Left lung (tissue), 10 donors: Measurements from ENCODE around the gene FMN1. TPM values are rescaled to one million over a fixed set of nuclear protein-coding genes. Genes with fewer than 3 reads are reported as not detected.
A peak's percentile ranks its signal among the peaks of the same experiment; 100 is the strongest.

Experiments used
- ATAC-seq: fragments of 200-7000 bp; cut with Tn5 transposase; one replicate; pipeline ENCODE4 v1.9.1; 2020; ENCODE audit warnings: moderate library complexity
- DNase-seq, 4 donors: peaks; one replicate each; pipeline ENCODE4 v3.0.0-alpha.2; 2013 to 2020
- H3K27ac ChIP-seq, 2 donors: fragments of 200-600 bp; sonication (generic) in 1 of 2; one replicate each; pipeline versions ENCODE4 v1.5.0 to v1.8.0; 2020 to 2021
- H3K27me3 ChIP-seq, 2 donors: fragments of 200-600 bp; sonication (generic) in 1 of 2; one replicate each; pipeline versions ENCODE4 v1.5.0 to v1.8.0; 2020 to 2021
- H3K36me3 ChIP-seq, 2 donors: fragments of 200-600 bp; sonication (generic) in 1 of 2; one replicate each; pipeline versions ENCODE4 v1.5.0 to v1.8.0; 2020 to 2021
- H3K4me1 ChIP-seq, 2 donors: fragments of 200-600 bp; one replicate each; pipeline ENCODE4 v1.8.0; 2021
- H3K4me3 ChIP-seq, 2 donors: fragments of 200-600 bp; sonication (generic) in 1 of 2; one replicate each; pipeline versions ENCODE4 v1.5.0 to v1.8.0; 2020 to 2021; ENCODE audit warnings: mild to moderate bottlenecking in 1 of 2
- H3K9me3 ChIP-seq, 2 donors: fragments of 200-600 bp; sonication (generic) in 1 of 2; one replicate each; pipeline versions ENCODE4 v1.5.0 to v1.8.0; 2020 to 2021
- CTCF ChIP-seq, 2 donors: fragments of 200-600 bp; sonication (generic) in 1 of 2; IDR thresholded peaks; one replicate each; pipeline versions ENCODE4 v1.5.0 to v1.8.0; 2021; ENCODE audit warnings: antibody characterized with exemption in 2 of 2
- intact Hi-C, 2 donors: fragments of 100-400 bp; cut with DNase I; formaldehyde crosslinking; loops; one replicate each; pipeline versions ENCODE4 v1.11.2 to v1.14.2; 2022
- polyA plus RNA-seq, 6 donors: library from polyadenylated mRNA; unstranded; fragments of 120-200 nt; gene quantifications; one replicate each; pipeline ENCODE4 v1.2.1, GENCODE V29; 2013; ENCODE audit not compliant: insufficient read length in 6 of 6
- total RNA-seq, 2 donors: library from RNA; stranded (reverse); fragmentation: NEBNext Ultra II Directional; extraction: Animal tissue kit (Norgen Biotek cat#: 25700); gene quantifications; one replicate each; pipeline ENCODE4 v1.2.1, GENCODE V29; 2021
- donor health status: DM: no; HTN: yes; CAD: no.
- donor health status: DM: no; HTN: no; CAD: no.

Gene FMN1
- total and polyA plus RNA-seq, 8 donors, result 4.6 to 45.2 (median 8.4) TPM

GRCh38 chr15:33146051-33146450, 48.5 kb downstream of the FMN1 start:
- TF ChIP-seq CTCF (IDR thresholded peaks at IDR 0.05), result no peak
- no peaks in the 10 kb centered on the region for H3K36me3 ChIP-seq
- DNase-seq (peak in 1 of 4 donors; percentile 29), ATAC-seq (peak; percentile 66)
- H3K27ac ChIP-seq, result peak overlapping the region; percentile 54 to 66
- peaks cover 3 to 48% of the 10 kb centered on the region in 2 donors for H3K4me1 ChIP-seq
- H3K27me3 ChIP-seq, result peaks cover 0 to 7% of the 10 kb centered on the region in 2 donors
- no peaks in the 10 kb centered on the region for H3K9me3 ChIP-seq
- intact Hi-C loops, result no loop called here
- H3K4me3 ChIP-seq, result no peak overlapping the region

- Histone ChIP-seq H3K4me1 (peaks cover 3 to 42% of the 10 kb centered on the region in 2 donors), H3K27me3 (peaks cover 0 to 7% of the 10 kb centered on the region in 2 donors), H3K36me3 (no peaks in the 10 kb centered on the region), H3K9me3 (no peaks in the 10 kb centered on the region), H3K4me3 (no peak overlapping the region), H3K27ac (peak overlapping the region; percentile 54 to 66)
- intact Hi-C loops, result no loop called here
- ATAC-seq, result peak; percentile 82
- no peak for DNase-seq
- TF ChIP-seq CTCF (IDR thresholded peaks at IDR 0.05), result no peak
Measured at GRCh38 chr15:33145447-33145846, 49.1 kb downstream of the FMN1 start.

- no peak for TF ChIP-seq CTCF (IDR thresholded peaks at IDR 0.05)
- peaks cover 3 to 26% of the 10 kb centered on the region in 2 donors for H3K4me1 ChIP-seq
- DNase-seq, result no peak
- H3K4me3 ChIP-seq, result no peak overlapping the region
- intact Hi-C loops, result no loop called here
- no peak for ATAC-seq
- no peaks in the 10 kb centered on the region for H3K9me3 ChIP-seq
- H3K36me3 ChIP-seq, result no peaks in the 10 kb centered on the region
- H3K27me3 ChIP-seq, result no peaks in the 10 kb centered on the region
- H3K27ac ChIP-seq, result no peak overlapping the region
Measured at GRCh38 chr15:33142708-33143107, 51.8 kb downstream of the FMN1 start.

GRCh38 chr15:33138000-33138399, 56.5 kb downstream of the FMN1 start:
- H3K27me3 ChIP-seq, result no peaks in the 10 kb centered on the region
- H3K36me3 ChIP-seq, result no peaks in the 10 kb centered on the region
- peaks cover 4 to 45% of the 10 kb centered on the region in 2 donors for H3K4me1 ChIP-seq
- DNase-seq (no peak), ATAC-seq (no peak)
- no peaks in the 10 kb centered on the region for H3K9me3 ChIP-seq
- intact Hi-C loops, result loop anchor here in 1 of 2 donors (10.0 kb wide), 1 partner anchor 113 kb away; no protein-coding TSS in a partner anchor
- TF ChIP-seq CTCF (IDR thresholded peaks at IDR 0.05), result no peak
- H3K27ac ChIP-seq, result no peak overlapping the region
- no peak overlapping the region for H3K4me3 ChIP-seq

- ATAC-seq (peak; percentile 65), DNase-seq (no peak)
- no peaks in the 10 kb centered on the region for H3K9me3 ChIP-seq
- H3K27me3 ChIP-seq, result no peaks in the 10 kb centered on the region
- intact Hi-C loops, result loop anchor here in 1 of 2 donors (10.0 kb wide), 1 partner anchor 112 kb away; no protein-coding TSS in a partner anchor
- no peak overlapping the region for H3K4me3 ChIP-seq
- H3K36me3 ChIP-seq, result no peaks in the 10 kb centered on the region
- peak overlapping the region in 1 of 2 donors; percentile 18 for H3K27ac ChIP-seq
- TF ChIP-seq CTCF (IDR thresholded peaks at IDR 0.05), result no peak
- H3K4me1 ChIP-seq, result peaks cover 6 to 51% of the 10 kb centered on the region in 2 donors
Measured at GRCh38 chr15:33137101-33137500, 57.4 kb downstream of the FMN1 start.
